GM10248 (cell line): ENCODE measurements around the gene ZNF668.

Experiments used
- CTCF ChIA-PET: fragments of 300-600 bp; sonication (Branson Sonifier 250); formaldehyde crosslinking; extraction: SDS; loops from one replicate; lab custom pipeline; 2021; ENCODE audit warnings: antibody characterized with exemption; lab: Yijun Ruan, JAX
- POLR2A ChIA-PET: fragments of 350-650 bp; sonication (Branson Sonifier 250); formaldehyde crosslinking; extraction: SDS; loops from one replicate; lab custom pipeline; 2020; ENCODE audit warnings: antibody characterized with exemption; lab: Yijun Ruan, JAX
- DNase-seq: peaks from one replicate; pipeline ENCODE4 v3.0.0; 2012; ENCODE audit errors: extremely low spot score
- TF ChIP-seq, protein P1 (sequence below): IDR thresholded peaks from 2 replicates; pipeline ENCODE4 v1.5.1; 2012; ENCODE audit warnings: mild to moderate bottlenecking, low read depth; ENCODE audit errors: extremely low read depth, missing control alignments, control extremely low read depth

The ZNF668 gene

DNA sequence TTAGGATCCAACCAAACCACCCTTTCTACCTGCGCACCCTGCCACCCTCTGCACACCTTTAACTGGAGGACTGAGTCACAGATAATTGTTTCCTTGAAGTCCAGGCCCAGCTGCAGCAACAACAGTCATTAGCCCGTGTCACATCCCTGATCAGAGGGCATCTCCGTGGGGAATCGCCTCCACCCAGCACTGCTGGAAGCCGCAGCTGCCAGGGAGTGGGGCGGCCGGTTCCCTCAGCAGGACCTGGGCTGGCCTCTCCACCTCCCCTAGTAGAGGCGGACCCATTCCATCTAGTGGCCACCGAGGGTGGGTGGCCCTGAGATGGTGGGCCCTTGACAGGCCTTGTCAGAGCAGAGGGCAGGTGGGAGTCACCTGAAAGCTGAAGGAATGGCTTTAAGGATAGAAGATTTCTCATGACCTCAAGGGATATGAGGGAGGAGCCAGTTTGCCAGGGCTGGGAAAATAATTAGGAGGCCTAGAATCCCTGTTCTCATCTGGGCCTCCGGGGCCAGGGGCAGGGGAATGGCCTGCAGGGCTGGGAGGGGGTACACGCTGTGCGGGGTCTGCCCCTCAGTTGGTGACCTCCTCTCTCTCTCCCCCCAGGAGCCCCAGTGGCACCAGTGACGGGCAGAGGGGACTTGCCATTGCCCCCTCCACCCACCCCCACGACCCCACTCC lies 8.5 kb upstream of the ZNF668 start:
- POLR2A ChIA-PET, result no interaction called here
- CTCF ChIA-PET, result no interaction called here
- no peak for DNase-seq
- TF ChIP-seq, protein P1, sequence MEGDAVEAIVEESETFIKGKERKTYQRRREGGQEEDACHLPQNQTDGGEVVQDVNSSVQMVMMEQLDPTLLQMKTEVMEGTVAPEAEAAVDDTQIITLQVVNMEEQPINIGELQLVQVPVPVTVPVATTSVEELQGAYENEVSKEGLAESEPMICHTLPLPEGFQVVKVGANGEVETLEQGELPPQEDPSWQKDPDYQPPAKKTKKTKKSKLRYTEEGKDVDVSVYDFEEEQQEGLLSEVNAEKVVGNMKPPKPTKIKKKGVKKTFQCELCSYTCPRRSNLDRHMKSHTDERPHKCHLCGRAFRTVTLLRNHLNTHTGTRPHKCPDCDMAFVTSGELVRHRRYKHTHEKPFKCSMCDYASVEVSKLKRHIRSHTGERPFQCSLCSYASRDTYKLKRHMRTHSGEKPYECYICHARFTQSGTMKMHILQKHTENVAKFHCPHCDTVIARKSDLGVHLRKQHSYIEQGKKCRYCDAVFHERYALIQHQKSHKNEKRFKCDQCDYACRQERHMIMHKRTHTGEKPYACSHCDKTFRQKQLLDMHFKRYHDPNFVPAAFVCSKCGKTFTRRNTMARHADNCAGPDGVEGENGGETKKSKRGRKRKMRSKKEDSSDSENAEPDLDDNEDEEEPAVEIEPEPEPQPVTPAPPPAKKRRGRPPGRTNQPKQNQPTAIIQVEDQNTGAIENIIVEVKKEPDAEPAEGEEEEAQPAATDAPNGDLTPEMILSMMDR, result no peak

- TF ChIP-seq, protein P1, result no peak
- ChIA-PET CTCF (no interaction called here), POLR2A (no interaction called here)
- DNase-seq, result no peak
Observed at GRCh38 chr16:31081428-31082351, 7.7 kb upstream of the ZNF668 start.

DNA sequence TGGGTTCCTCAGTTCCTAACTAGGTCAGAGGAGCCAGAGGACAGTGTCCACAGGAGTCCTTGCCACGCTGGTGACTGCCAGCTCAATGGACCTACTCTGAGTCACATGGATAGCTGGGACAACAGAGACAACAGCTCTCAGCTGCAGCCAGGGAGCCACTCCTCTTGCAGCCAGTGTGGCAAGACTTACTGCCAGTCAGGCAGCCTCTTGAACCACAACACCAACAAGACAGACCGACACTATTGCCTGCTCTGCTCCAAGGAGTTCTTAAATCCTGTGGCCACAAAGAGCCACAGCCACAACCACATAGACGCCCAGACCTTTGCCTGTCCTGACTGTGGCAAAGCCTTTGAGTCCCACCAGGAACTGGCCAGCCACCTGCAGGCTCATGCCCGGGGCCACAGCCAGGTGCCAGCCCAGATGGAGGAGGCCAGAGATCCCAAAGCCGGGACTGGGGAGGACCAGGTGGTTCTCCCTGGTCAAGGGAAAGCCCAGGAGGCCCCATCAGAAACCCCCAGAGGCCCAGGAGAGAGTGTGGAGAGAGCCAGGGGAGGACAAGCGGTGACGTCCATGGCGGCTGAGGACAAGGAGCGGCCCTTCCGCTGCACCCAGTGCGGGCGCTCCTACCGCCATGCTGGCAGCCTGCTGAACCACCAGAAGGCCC lies 6.8 kb upstream of the ZNF668 start:
- no peak for DNase-seq
- TF ChIP-seq, protein P1, result no peak
- ChIA-PET CTCF (no interaction called here), POLR2A (no interaction called here)

DNA sequence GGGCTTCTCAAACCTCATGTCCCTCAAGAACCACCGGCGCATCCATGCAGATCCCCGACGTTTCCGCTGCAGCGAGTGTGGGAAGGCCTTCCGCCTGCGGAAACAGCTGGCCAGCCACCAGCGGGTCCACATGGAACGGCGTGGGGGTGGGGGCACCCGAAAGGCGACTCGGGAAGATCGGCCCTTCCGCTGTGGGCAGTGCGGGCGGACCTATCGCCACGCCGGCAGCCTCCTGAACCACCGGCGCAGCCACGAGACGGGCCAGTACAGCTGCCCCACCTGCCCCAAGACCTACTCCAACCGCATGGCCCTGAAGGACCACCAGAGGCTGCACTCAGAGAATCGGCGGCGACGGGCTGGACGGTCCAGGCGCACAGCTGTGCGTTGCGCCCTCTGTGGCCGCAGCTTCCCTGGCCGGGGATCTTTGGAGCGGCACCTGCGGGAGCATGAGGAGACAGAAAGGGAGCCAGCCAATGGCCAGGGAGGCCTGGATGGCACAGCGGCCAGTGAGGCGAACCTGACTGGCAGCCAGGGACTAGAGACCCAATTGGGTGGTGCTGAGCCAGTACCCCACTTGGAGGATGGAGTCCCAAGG lies 6.1 kb upstream of the ZNF668 start:
- ChIA-PET POLR2A (no interaction called here), CTCF (no interaction called here)
- TF ChIP-seq, protein P1, result no peak
- no peak for DNase-seq

DNA sequence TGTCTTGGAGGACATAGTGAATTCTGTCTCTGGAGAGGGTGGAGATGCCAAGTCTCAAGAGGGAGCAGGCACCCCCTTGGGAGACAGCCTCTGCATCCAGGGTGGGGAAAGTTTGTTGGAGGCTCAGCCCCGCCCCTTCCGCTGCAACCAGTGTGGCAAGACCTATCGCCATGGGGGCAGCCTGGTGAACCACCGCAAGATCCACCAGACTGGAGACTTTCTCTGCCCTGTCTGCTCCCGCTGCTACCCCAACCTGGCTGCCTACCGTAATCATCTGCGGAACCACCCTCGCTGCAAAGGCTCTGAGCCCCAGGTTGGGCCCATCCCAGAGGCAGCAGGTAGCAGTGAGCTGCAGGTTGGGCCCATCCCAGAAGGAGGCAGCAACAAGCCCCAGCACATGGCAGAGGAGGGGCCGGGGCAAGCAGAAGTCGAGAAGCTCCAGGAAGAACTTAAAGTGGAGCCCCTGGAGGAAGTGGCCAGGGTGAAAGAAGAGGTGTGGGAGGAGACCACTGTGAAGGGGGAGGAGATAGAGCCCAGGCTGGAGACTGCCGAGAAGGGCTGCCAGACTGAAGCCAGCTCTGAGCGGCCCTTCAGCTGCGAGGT lies 5.4 kb upstream of the ZNF668 start:
- POLR2A ChIA-PET, result no interaction called here
- DNase-seq, result no peak
- TF ChIP-seq, protein P1, result no peak
- CTCF ChIA-PET, result no interaction called here

DNA sequence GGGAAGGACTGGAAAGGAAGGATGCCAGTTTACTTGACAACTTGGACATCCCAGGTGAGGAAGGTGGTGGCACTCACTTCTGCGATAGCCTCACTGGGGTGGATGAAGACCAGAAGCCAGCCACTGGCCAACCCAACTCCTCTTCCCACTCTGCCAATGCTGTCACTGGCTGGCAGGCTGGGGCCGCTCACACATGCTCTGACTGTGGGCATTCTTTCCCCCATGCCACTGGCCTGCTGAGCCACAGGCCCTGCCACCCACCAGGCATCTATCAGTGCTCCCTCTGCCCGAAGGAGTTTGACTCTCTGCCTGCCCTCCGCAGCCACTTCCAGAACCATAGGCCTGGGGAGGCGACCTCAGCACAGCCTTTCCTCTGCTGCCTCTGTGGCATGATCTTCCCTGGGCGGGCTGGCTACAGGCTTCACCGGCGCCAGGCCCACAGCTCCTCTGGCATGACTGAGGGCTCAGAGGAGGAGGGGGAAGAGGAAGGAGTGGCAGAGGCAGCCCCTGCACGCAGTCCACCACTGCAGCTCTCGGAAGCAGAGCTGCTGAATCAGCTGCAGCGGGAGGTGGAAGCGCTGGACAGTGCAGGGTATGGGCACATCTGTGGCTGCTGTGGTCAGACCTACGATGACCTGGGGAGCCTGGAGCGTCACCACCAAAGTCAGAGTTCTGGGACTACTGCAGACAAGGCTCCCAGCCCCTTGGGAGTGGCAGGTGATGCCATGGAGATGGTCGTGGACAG lies 4.7 kb upstream of the ZNF668 start:
- TF ChIP-seq, protein P1, result no peak
- ChIA-PET POLR2A (no interaction called here), CTCF (interaction anchor here (1.0 kb wide), 1 partner anchor 7 kb away, joined by 3 read pairs; no protein-coding TSS in a partner anchor)
- no peak for DNase-seq
